Epithelial cell of prostate (primary cell): Measurements from ENCODE around the gene SLC20A1.
"Not testable (repeated sequence)": the region's sequence is repeated elsewhere in the genome, so short reads cannot be mapped to it uniquely, and the experiment has no call there.

Source experiments
- DNase-seq: peaks from one replicate; pipeline ENCODE4 v3.0.0-alpha.2; 2011; ENCODE audit warnings: low read depth, low spot score
- H3K27ac ChIP-seq: fragments of 450-650 bp; 2 replicates; pipeline ENCODE4 v1.5.1; 2017; ENCODE audit warnings: mild to moderate bottlenecking

Gene SLC20A1

GRCh38 chr2:112644155-112644932 is 1.4 kb upstream of the SLC20A1 start:
- H3K27ac ChIP-seq, result peak overlapping the region; percentile 91
- no peak for DNase-seq

GRCh38 chr2:112644933-112645309 is 818 bp upstream of the SLC20A1 start:
- DNase-seq, result no peak
- peak overlapping the region; percentile 91 for H3K27ac ChIP-seq

GRCh38 chr2:112646102-112646719 is 472 bp downstream of the SLC20A1 start:
- H3K27ac ChIP-seq, result peak overlapping the region; percentile 91
- no peak for DNase-seq

GRCh38 chr2:112646791-112647689 is 1.3 kb downstream of the SLC20A1 start:
- no peak for DNase-seq
- H3K27ac ChIP-seq, result peak overlapping the region; percentile 91

GRCh38 chr2:112648081-112648480 is 2.3 kb downstream of the SLC20A1 start:
- no peak for DNase-seq
- peak overlapping the region; percentile 91 for H3K27ac ChIP-seq

- peak overlapping the region; percentile 43 for H3K27ac ChIP-seq
- no peak for DNase-seq
These were observed 10.9 kb downstream of the SLC20A1 start for GRCh38 chr2:112656679-112657078.

- no peak for DNase-seq
- H3K27ac ChIP-seq, result peak overlapping the region; percentile 36
These were observed 12.6 kb downstream of the SLC20A1 start for GRCh38 chr2:112658301-112658700.

- no peak for DNase-seq
- peak overlapping the region; percentile 36 for H3K27ac ChIP-seq
These were observed 13.3 kb downstream of the SLC20A1 start for GRCh38 chr2:112658839-112659667.

- DNase-seq, result no peak
- H3K27ac ChIP-seq, result peak overlapping the region; percentile 64
These were observed 14.4 kb downstream of the SLC20A1 start for GRCh38 chr2:112660138-112660537.

- peak overlapping the region; percentile 64 for H3K27ac ChIP-seq
- no peak for DNase-seq
These were observed 16.0 kb downstream of the SLC20A1 start for GRCh38 chr2:112661656-112662305.

- peak overlapping the region; percentile 64 for H3K27ac ChIP-seq
- DNase-seq, result no peak
These were observed 17.0 kb downstream of the SLC20A1 start for GRCh38 chr2:112662704-112663103.

GRCh38 chr2:112664689-112665088 is 18.9 kb downstream of the SLC20A1 start:
- no peak for DNase-seq
- peak overlapping the region; percentile 64 for H3K27ac ChIP-seq

GRCh38 chr2:112665113-112665780 is 19.5 kb downstream of the SLC20A1 start:
- DNase-seq, result no peak
- peak overlapping the region; percentile 64 for H3K27ac ChIP-seq

GRCh38 chr2:112666761-112667122 is 21.0 kb downstream of the SLC20A1 start:
- no peak for DNase-seq
- H3K27ac ChIP-seq, result peak overlapping the region; percentile 64

GRCh38 chr2:112667540-112667939 is 21.8 kb downstream of the SLC20A1 start:
- DNase-seq, H3K27ac ChIP-seq: not testable (repeated sequence)

- DNase-seq, result no peak
- H3K27ac ChIP-seq, result no peak overlapping the region
These were observed 23.9 kb downstream of the SLC20A1 start for GRCh38 chr2:112669667-112670066.

- H3K27ac ChIP-seq, result no peak overlapping the region
- no peak for DNase-seq
These were observed 24.7 kb downstream of the SLC20A1 start for GRCh38 chr2:112670252-112671022.

- no peak overlapping the region for H3K27ac ChIP-seq
- no peak for DNase-seq
These were observed 26.1 kb downstream of the SLC20A1 start for GRCh38 chr2:112671801-112672200.
